Activated B cell treated with CpG ODN at 0.5 μM for 24 hours (primary cell): Measurements from ENCODE around the gene CTSC. TPM values are rescaled to one million over a fixed set of nuclear protein-coding genes. Genes with fewer than 3 reads are reported as not detected.

ENCODE experiments used
- ATAC-seq: fragments of 200-7000 bp; cut with Tn5 transposase; one replicate; pipeline ENCODE4 v1.10.0; 2021; ENCODE audit warnings: low read depth, mild to moderate bottlenecking, moderate library complexity
- CTCF ChIA-PET: fragments of 350-600 bp; sonication (Branson Sonifier 250); formaldehyde crosslinking; loops from one replicate; lab custom pipeline; 2021; ENCODE audit warnings: antibody characterized with exemption; lab: Charles Lee
- POLR2A ChIA-PET: fragments of 350-600 bp; sonication (Branson Sonifier 250); formaldehyde crosslinking; loops from one replicate; lab custom pipeline; 2021; ENCODE audit warnings: antibody characterized with exemption; lab: Charles Lee
- DNase-seq: peaks from one replicate; pipeline ENCODE4 v3.0.0; 2022
- H3K27ac Mint-ChIP-seq: one replicate; pipeline ENCODE4 v1.8.0; 2020; ENCODE audit warnings: mixed read lengths
- H3K27me3 Mint-ChIP-seq: one replicate; pipeline ENCODE4 v1.8.0; 2021; ENCODE audit warnings: mixed read lengths
- H3K36me3 Mint-ChIP-seq: one replicate; pipeline ENCODE4 v1.8.0; 2021; ENCODE audit warnings: low read depth, mixed read lengths
- H3K4me1 Mint-ChIP-seq: one replicate; pipeline ENCODE4 v1.8.0; 2021; ENCODE audit warnings: mixed read lengths
- H3K4me3 Mint-ChIP-seq: one replicate; pipeline ENCODE4 v1.8.0; 2020; ENCODE audit warnings: mild to moderate bottlenecking, mixed read lengths
- H3K9me3 Mint-ChIP-seq: one replicate; pipeline ENCODE4 v1.8.0; 2020; ENCODE audit warnings: mixed read lengths
- intact Hi-C: fragments of 100-400 bp; cut with micrococcal nuclease; formaldehyde crosslinking; loops from one replicate; pipeline ENCODE4 v1.15.1; 2024
- total RNA-seq: library from RNA; stranded (reverse); gene quantifications from 2 replicates; pipeline ENCODE4 v1.2.3, GENCODE V29; 2022
- TF ChIP-seq, protein P1 (sequence below): fragments of 200-600 bp; IDR thresholded peaks from one replicate; pipeline ENCODE4 v1.8.0; 2022; ENCODE audit warnings: antibody characterized with exemption, mild to moderate bottlenecking

CTSC gene
- total RNA-seq, 1 donor from 2014 or later, result 31.2 TPM

GRCh38 chr11:88353835-88354496 is 16.4 kb upstream of the CTSC start:
- no peaks in the 10 kb centered on the region for H3K9me3 Mint-ChIP-seq
- peak overlapping the region; percentile 41 for H3K4me3 Mint-ChIP-seq
- no peak for ATAC-seq
- CTCF ChIA-PET, result no interaction called here
- peaks cover 32% of the 10 kb centered on the region for H3K4me1 Mint-ChIP-seq
- no peak for DNase-seq
- POLR2A ChIA-PET, result interaction anchor here (3.0 kb wide), 1 partner anchor 16 kb away, joined by 26 read pairs; the partner anchor contains the start of gene CTSC
- TF ChIP-seq, protein P1, sequence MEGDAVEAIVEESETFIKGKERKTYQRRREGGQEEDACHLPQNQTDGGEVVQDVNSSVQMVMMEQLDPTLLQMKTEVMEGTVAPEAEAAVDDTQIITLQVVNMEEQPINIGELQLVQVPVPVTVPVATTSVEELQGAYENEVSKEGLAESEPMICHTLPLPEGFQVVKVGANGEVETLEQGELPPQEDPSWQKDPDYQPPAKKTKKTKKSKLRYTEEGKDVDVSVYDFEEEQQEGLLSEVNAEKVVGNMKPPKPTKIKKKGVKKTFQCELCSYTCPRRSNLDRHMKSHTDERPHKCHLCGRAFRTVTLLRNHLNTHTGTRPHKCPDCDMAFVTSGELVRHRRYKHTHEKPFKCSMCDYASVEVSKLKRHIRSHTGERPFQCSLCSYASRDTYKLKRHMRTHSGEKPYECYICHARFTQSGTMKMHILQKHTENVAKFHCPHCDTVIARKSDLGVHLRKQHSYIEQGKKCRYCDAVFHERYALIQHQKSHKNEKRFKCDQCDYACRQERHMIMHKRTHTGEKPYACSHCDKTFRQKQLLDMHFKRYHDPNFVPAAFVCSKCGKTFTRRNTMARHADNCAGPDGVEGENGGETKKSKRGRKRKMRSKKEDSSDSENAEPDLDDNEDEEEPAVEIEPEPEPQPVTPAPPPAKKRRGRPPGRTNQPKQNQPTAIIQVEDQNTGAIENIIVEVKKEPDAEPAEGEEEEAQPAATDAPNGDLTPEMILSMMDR, result no peak
- H3K27ac Mint-ChIP-seq, result peak overlapping the region; percentile 57
- H3K36me3 Mint-ChIP-seq, result peaks cover 2% of the 10 kb centered on the region
- H3K27me3 Mint-ChIP-seq, result no peaks in the 10 kb centered on the region
- intact Hi-C loops, result loop anchor here (1.0 kb wide), 1 partner anchor 17 kb away; the partner anchor contains the start of gene CTSC

- no peak for DNase-seq
- H3K9me3 Mint-ChIP-seq, result no peaks in the 10 kb centered on the region
- intact Hi-C loops, result no loop called here
- peaks cover 32% of the 10 kb centered on the region for H3K4me1 Mint-ChIP-seq
- no peak overlapping the region for H3K4me3 Mint-ChIP-seq
- H3K36me3 Mint-ChIP-seq, result peaks cover 2% of the 10 kb centered on the region
- ATAC-seq, result no peak
- ChIA-PET CTCF (no interaction called here), POLR2A (interaction anchor here (1.0 to 3.0 kb wide), 2 partner anchors 16 kb away, joined by 3 to 26 read pairs; partner anchors contain the start of gene CTSC)
- H3K27ac Mint-ChIP-seq, result no peak overlapping the region
- no peaks in the 10 kb centered on the region for H3K27me3 Mint-ChIP-seq
- TF ChIP-seq, protein P1, result no peak
These were observed 15.8 kb upstream of the CTSC start for GRCh38 chr11:88353386-88353785.

GRCh38 chr11:88352139-88352538 is 14.6 kb upstream of the CTSC start:
- Mint-ChIP-seq H3K4me3 (no peak overlapping the region), H3K36me3 (peaks cover 2% of the 10 kb centered on the region), H3K27me3 (no peaks in the 10 kb centered on the region), H3K27ac (no peak overlapping the region), H3K4me1 (peaks cover 23% of the 10 kb centered on the region), H3K9me3 (no peaks in the 10 kb centered on the region)
- DNase-seq (no peak), ATAC-seq (no peak)
- intact Hi-C loops, result no loop called here
- TF ChIP-seq, protein P1, result no peak
- ChIA-PET POLR2A (no interaction called here), CTCF (no interaction called here)

GRCh38 chr11:88348870-88349269 is 11.3 kb upstream of the CTSC start:
- TF ChIP-seq, protein P1, result no peak
- no peaks in the 10 kb centered on the region for H3K9me3 Mint-ChIP-seq
- POLR2A ChIA-PET, result no interaction called here
- H3K4me3 Mint-ChIP-seq, result no peak overlapping the region
- ATAC-seq (no peak), DNase-seq (no peak)
- no peak overlapping the region for H3K27ac Mint-ChIP-seq
- H3K36me3 Mint-ChIP-seq, result peaks cover 2% of the 10 kb centered on the region
- intact Hi-C loops, result no loop called here
- no peaks in the 10 kb centered on the region for H3K27me3 Mint-ChIP-seq
- H3K4me1 Mint-ChIP-seq, result peaks cover 8% of the 10 kb centered on the region
- CTCF ChIA-PET, result no interaction called here

- Mint-ChIP-seq H3K27ac (no peak overlapping the region), H3K27me3 (no peaks in the 10 kb centered on the region), H3K9me3 (no peaks in the 10 kb centered on the region), H3K4me3 (no peak overlapping the region), H3K36me3 (peaks cover 2% of the 10 kb centered on the region), H3K4me1 (no peaks in the 10 kb centered on the region)
- intact Hi-C loops, result no loop called here
- ChIA-PET CTCF (no interaction called here), POLR2A (no interaction called here)
- TF ChIP-seq, protein P1, result no peak
- no peak for ATAC-seq
- no peak for DNase-seq
These were observed 8.4 kb upstream of the CTSC start for GRCh38 chr11:88345949-88346348.
